Measurements from ENCODE around the gene GLT8D1.
"Not testable (repeated sequence)": the region's sequence is repeated elsewhere in the genome, so short reads cannot be mapped to it uniquely, and the experiment has no call there.

The GLT8D1 gene

GRCh38 chr3:52705688-52706686, at the start of gene GLT8D1, which contains the start of gene SPCS1:
TSS of gene GLT8D1 (minus strand) at chr3:52705791. CDS start at chr3:52700460, 5,331 bp downstream.
TSS of gene SPCS1 (plus strand) at chr3:52706106. CDS start at chr3:52706247, 141 bp downstream.
- DNase-seq = peak; percentile 56

- DNase-seq = no peak
Measured at GRCh38 chr3:52754373-52754772, 48.8 kb upstream of the GLT8D1 start.

- DNase-seq = no peak
Measured at GRCh38 chr3:52752045-52752660, 46.6 kb upstream of the GLT8D1 start.

- no peak for DNase-seq
Measured at GRCh38 chr3:52743721-52744120, 38.1 kb upstream of the GLT8D1 start.

- no peak for DNase-seq
Measured at GRCh38 chr3:52743152-52743551, 37.6 kb upstream of the GLT8D1 start.

- DNase-seq = no peak
Measured at GRCh38 chr3:52742418-52743041, 36.9 kb upstream of the GLT8D1 start.

- no peak for DNase-seq
Measured at GRCh38 chr3:52739730-52740129, 34.1 kb upstream of the GLT8D1 start.

- no peak for DNase-seq
Measured at GRCh38 chr3:52733256-52733891, 27.8 kb upstream of the GLT8D1 start.

- no peak for DNase-seq
Measured at GRCh38 chr3:52731590-52731989, 26.0 kb upstream of the GLT8D1 start.

GRCh38 chr3:52730681-52731080, 25.1 kb upstream of the GLT8D1 start:
- no peak for DNase-seq

GRCh38 chr3:52728753-52729152, 23.2 kb upstream of the GLT8D1 start:
- not testable (repeated sequence) for DNase-seq

GRCh38 chr3:52724511-52724910, 18.9 kb upstream of the GLT8D1 start:
- DNase-seq = no peak

- DNase-seq = no peak
Measured at GRCh38 chr3:52723935-52724334, 18.3 kb upstream of the GLT8D1 start.

- no peak for DNase-seq
Measured at GRCh38 chr3:52722491-52722890, 16.9 kb upstream of the GLT8D1 start.

- no peak for DNase-seq
Measured at GRCh38 chr3:52721730-52722008, 16.1 kb upstream of the GLT8D1 start.

- DNase-seq = no peak
Measured at GRCh38 chr3:52721002-52721729, 15.6 kb upstream of the GLT8D1 start.

GRCh38 chr3:52719618-52720017, 14.0 kb upstream of the GLT8D1 start:
- DNase-seq = no peak

GRCh38 chr3:52715714-52716305, 10.2 kb upstream of the GLT8D1 start:
- no peak for DNase-seq

- no peak for DNase-seq
Measured at GRCh38 chr3:52714335-52715302, 9.0 kb upstream of the GLT8D1 start.

GRCh38 chr3:52712291-52713212, 7.0 kb upstream of the GLT8D1 start:
- no peak for DNase-seq
